ENCODE measurements around the gene NAT10.
A peak's percentile ranks its signal among the peaks of the same experiment; 100 is the strongest.
"Not testable (repeated sequence)": the region's sequence is repeated elsewhere in the genome, so short reads cannot be mapped to it uniquely, and the experiment has no call there.

NAT10 gene

DNA sequence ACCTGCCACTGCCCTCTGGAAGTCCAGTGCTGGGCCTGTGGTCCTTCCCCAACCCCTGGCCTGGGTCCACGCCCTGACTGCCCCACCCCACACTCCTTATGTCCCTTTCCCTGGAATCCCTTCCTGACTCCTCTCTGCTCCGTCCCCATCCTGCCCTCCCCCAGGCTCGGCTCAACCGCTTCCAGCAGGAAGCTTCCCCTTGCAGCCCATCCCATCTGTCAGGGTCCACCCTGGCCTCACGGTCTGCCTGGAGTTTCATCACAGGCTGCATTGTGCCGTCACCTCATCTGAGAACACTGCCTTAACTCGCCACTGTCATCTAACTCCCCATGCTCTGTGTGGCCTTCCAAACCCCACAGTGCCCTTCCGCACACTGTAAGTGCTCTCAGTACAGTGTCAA lies 64.3 kb downstream of the NAT10 start:
- no peak for DNase-seq

DNA sequence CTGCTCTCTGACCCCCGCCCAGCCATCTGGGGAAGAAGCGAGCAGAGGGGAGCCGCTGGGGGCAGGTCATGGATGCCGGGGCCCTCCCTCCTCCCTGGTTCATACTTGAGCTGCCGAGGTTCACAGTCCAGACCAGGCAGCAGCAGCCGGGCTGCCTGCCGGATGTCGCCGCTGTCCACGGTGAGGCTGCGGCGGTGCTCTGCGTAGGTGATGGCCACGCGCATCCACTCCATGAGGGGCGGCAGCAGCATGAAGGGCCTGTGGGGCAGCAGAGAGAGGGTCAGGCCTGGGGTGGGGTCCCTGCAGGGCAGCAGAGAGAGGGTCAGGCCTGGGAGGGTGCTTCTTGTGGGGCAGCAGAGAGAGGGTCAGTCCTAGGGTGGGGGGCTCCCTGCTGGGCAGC lies 67.6 kb downstream of the NAT10 start:
- DNase-seq: no peak

DNA sequence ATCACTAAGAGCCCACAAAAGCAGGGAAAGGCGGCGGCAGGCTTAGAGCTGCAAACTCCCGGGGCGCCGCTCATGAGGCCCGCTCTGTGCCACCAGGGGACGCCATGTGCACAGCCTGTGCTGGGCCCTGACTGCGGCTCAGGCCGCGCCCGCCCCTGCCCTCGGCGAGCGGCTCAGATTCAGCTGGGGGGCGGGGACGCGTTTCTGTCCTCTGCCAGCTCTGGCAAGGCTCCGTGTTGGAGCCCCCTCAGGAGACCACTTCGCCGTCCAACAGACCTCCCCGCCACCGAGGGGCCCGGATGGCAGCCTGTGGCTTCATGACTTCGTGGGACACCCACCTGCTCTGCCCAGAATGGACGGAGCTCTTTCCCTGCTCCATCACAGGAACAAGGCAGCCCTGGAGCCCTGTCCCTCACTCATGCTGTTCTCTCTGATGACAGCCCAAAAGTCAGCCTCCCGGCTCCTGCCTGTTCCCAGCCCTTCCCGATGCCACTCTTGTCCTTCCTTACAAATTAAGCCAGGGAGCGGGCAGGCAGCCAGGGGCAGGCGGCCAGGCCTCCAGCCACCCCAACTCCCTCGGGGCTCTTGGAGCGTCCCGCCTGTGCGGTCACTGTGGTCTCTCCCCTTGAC lies 69.1 kb downstream of the NAT10 start:
- peak; percentile 37 for DNase-seq

DNA sequence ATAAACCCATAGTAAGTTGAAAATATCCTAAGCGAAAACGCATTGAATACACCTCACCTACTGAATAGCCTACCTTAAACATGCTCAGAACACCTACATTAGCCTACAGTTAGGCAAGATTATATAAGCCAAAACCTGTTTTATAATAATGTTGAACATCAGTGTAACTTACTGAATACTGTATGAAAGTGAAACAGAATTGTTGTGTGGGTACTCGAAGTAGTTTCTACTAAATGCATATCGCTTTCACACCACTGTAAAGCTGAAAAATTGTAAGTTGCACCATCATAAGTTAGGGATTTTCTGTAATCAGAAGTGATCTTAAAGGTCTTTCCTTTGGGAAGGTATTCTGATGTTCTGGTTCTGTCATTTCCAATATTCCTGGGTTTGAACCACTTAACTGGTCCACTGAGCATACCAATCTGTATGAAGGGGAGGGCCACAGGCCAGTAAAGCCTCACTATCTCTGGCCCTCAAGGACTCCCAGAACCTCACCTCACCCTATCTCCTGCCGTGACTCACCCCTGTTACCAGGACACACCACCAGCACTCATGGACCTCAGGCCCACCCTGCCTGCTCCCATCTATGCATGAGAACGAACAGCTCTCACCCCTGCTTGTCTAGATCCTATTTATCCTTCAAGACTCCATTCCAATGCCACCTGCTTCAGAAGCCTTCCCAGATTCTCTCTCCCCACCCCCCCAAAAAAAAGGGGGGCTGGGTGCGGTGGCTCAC lies 70.0 kb downstream of the NAT10 start:
- DNase-seq: no peak

DNA sequence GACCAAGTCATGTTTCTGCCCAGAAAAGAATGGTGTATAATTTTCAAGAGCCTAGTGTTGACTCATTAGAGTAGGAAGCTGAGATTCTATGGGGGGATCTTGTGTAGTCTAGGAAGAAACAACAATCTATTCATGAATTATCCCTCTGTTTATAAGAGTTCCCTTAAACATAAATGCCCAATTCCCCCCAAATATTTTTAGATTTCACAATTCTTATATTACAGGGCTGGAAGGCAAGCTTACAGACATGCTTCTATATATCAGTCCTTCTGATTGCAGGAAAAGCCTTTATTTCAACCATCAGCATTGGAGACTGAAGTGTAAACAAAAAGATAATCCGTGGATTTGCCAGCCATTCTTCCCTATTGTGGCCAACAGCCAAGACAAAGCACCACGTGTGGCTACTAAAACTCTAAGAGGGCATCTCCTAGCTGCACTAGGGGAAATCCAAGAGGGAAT lies 71.4 kb downstream of the NAT10 start:
- DNase-seq: no peak

DNA sequence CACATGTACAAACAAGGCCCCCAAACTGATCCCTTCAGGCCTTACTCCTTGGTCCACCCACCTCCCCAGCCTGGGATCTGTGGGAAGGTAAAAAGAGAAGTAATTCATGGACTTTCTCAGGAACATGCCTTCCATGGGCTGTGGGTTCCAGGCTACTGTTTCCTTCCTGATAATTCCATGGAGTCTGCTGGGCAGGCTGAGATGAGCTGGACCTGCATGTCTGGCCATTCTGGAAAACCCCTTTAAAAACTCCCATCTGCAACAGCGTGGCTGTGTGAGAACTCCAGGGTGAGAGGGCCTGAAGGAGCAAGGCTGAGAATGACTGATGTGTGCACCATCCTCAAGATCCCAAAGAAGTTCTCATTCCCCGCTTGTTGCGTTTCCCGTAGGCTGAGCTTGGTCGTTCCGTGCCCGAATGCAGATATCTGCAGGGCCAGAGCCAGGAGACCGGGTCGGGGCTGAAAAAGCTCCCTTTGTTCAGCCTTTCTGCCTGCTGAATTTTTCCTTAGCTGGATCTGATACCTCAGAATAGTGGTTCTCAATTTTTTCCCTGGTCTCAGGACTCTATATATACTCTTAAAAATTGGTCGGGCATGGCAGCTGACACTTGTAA lies 72.9 kb downstream of the NAT10 start:
- DNase-seq: no peak

DNA sequence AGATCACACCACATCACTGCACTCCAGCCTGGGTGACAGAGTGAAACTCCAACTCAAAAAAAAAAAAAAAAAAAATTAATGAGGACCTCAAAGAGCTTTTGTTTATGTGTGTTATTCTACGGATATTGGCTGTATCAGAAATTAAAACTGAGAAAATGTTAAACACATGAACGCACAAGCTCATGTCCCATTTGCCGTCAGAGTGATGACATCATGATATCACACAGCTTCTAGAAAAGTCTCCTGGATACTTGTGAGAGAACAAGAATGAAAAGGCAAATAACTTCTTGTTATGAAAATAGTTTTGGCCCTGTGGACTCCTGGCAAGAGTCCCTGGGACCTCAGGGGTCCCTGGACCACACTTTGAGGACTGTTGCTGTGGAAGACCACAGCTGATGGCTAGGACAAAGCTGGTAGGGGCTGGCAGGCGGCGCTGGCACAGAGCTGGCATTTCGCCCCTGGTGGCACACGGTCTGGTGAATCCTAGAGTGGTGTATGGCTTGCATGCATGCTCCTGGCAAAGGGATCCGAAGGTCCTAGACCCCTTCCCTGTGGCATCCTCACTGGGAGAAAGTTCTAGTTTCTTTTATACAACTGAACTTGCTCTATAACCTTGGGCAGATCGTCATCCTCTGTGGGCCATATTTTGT lies 73.7 kb downstream of the NAT10 start:
- peak; percentile 56 for DNase-seq

DNA sequence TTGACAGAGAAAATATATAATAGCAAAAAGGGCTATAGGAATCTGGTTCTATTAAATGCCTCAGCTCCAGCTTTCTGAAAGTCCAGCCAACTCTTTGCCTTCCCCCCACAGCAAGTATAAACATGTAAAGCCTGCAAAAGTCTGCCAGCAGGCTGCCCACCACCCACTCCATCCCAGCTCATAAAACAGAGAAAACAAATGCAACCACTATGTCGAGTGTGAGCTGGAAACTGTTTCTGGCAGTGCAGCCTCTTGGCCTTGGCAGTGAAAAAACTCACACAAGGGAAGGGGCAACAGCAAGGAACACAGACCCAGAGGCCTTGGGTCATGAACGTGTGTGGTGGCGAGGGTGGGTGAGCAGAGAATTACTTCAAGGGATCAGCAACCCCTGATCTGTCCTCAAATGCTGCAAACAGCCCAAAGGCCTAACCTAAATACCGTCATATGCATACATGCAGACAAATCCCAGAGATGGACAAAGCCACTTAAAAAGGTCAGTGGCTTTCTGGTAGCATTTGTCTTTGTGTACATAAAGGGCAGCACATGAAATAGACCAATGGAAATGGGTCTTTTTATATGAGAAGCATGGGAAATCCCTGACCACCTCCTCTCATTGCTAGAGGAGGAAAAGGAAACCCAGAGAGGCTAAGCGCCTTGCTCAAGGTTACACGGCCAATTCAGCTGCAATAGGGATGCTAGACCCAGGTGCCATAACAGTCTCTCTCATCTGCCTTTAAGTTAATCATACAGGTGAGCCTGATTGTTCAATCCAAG lies 74.8 kb downstream of the NAT10 start:
- DNase-seq: peak; percentile 75

- not testable (repeated sequence) for DNase-seq
Observed at GRCh38 chr11:34180814-34181165, 75.4 kb downstream of the NAT10 start.

GRCh38 chr11:34181251-34181650 lies 75.8 kb downstream of the NAT10 start:
- no peak for DNase-seq

- no peak for DNase-seq
Observed at GRCh38 chr11:34181856-34182405, 76.5 kb downstream of the NAT10 start.

- no peak for DNase-seq
Observed at GRCh38 chr11:34182425-34182824, 77.0 kb downstream of the NAT10 start.

GRCh38 chr11:34182921-34183685 lies 77.7 kb downstream of the NAT10 start:
- DNase-seq: no peak

GRCh38 chr11:34183848-34184391 lies 78.5 kb downstream of the NAT10 start:
- DNase-seq: no peak

DNA sequence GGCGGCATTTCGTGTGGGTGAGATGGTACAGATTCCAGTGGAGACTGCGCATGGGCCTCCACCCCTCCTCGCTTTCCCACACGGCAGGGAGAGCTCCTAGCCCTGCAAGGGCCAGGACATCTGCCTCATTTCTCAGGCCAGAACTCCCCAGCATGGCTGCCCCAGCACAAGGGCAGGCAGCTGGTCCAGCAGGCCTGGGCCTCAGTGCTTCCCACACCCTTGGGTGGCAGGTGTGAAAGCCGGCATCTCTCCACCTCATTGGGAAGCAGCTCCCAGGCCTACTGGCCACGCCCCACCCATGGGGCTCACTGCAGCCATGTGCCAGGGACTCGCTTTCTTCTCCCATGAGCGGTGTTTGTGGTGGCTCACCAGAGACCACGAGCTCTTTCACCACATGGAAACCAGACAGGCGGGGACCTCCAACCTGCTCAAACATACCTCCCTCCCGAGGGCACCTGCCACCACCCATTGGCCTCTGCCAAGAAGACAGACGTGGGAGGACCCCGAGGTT lies 79.1 kb downstream of the NAT10 start:
- DNase-seq: no peak

GRCh38 chr11:34185926-34186841 lies 80.8 kb downstream of the NAT10 start:
- DNase-seq: peak; percentile 62

DNA sequence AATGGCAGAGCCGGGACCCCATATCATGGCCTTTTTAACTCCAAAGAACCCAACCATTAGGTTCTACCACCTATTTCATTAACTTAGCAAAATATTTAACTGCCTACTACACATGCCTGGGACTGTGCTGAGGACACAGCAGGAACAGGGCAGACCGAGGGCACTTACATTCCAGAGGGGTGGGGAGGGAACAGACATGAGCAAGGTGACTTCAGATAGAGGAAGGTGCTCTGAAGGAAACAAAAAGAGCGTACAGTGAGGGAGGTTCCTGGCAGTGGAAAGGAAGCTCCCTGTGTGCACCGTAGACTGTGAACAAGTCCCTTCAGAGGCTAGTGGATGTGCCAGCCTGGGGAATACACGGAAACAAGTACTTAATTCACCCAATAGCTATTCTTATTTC lies 82.8 kb downstream of the NAT10 start:
- DNase-seq: no peak

DNA sequence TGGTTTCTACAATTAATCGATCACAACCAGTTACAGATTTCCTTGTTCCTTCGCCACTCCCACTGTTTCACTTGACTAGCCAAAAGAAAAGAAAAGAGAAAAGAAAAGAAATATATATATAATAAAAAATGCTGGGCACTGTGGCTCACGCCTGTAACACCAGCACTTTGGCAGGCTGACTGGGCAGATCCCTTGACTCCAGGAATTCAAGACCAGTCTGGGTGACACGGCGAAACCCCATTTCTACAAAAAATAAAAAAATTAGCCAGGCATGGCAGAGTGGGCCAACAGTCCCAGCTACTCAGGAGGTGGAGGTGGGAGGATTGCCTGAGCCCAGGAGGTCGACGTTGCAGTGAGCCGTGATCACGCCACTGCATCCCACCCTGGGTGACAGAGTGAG lies 83.8 kb downstream of the NAT10 start:
- no peak for DNase-seq

GRCh38 chr11:34190192-34191139 lies 85.0 kb downstream of the NAT10 start:
- DNase-seq: no peak
